Inflammatory macrophage treated with lipopolysaccharide for 4 hours (primary cell): Measurements from ENCODE around the gene DMWD.
A peak's percentile ranks its signal among the peaks of the same experiment; 100 is the strongest.
"Not testable (repeated sequence)": the region's sequence is repeated elsewhere in the genome, so short reads cannot be mapped to it uniquely, and the experiment has no call there.

Experiments used
- DNase-seq: peaks from one replicate; pipeline ENCODE4 v3.0.0-alpha.2; 2020

Gene DMWD

DNA sequence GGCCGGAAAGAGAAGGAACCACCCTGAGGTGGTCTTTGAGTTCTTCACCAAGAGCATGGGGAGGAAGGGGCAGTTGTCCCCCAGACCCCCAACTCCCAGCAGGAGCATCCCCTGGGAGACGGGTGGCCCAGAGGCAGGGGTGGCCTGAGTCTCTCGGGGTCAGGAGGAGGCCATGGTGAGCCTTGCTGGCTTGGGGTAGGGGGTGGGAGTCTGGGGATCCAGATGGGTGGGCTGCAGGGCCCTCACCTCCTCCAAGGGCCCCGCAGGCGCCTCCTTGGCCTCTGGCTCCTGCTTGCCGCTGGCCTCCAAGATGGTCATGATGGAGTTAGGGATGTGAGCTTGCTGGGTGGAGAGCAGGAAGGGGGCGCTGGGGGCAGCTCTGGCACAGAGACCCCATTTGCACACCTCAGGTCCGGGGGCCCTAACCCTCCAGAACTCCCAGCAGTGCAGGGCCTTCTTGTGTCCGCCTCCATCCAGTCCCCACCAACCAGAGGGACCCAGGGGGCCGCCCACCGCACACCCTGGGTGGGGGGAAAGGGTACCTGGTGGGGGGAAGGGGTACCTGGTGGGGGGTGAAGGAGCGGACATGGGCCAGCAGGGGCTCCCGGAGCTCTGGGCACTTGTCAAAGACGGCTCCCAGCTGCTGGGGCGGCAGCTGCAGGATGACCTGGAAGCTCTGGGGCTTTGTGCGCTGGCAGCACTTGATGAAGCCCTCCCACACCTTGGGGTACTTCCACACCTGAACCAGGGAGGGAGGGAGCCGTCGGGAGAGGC, 23.8 kb upstream of the DMWD start:
- no peak for DNase-seq

GRCh38 chr19:45815481-45816216, 23.0 kb upstream of the DMWD start:
- DNase-seq = no peak

GRCh38 chr19:45814851-45815480, 22.3 kb upstream of the DMWD start, which contains the start of gene RSPH6A:
Gene RSPH6A, minus strand, starts transcription at chr19:45815308. Its CDS starts 132 bp downstream, at chr19:45815176.
- no peak for DNase-seq

GRCh38 chr19:45814166-45814780, 21.6 kb upstream of the DMWD start:
- DNase-seq = no peak

DNA sequence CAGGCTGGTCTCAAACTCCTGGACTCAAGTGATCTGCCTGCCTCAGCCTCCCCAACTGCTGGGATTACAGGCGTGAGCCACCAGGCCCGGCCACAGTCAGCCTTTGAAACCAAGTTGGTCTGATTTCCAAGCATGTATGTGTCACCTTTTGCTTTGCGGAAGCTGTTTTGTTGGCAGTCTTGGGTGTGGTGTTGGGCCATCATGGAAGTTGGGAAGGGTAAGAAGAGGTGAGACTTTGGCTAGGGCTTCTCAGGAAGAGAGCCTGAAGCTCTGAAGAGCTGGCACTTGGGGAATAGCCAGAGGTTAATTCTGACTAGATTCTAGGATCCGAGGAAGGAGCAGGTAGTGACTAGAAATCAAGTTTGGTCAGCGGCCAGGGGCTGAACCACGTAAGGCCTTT, 19.7 kb upstream of the DMWD start:
- no peak for DNase-seq

DNA sequence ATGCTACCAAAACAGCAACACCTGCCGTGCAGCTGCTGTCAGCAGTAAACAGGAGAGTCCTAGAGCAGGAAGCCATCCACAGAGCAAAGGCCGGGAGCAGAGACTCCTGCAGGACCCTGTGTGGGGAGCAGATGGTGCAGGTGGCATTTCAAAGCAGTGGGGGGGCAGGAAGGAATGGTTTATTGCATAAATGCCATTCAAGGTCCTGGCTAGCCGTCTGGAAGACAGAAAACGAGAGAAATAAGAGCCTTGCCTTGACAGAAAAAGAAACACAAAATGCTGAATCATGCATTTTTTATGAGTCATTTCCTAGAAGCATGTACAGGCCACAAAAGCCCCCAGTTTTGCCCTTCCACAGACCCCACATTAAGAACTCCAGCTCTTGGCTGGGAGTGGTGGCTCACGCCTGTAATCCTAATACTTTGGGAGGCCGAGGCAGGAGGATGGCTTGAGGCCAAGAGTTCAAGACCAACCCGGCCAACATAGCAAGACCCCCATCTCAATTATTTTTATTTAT, 17.1 kb upstream of the DMWD start:
- peak; percentile 20 for DNase-seq

DNA sequence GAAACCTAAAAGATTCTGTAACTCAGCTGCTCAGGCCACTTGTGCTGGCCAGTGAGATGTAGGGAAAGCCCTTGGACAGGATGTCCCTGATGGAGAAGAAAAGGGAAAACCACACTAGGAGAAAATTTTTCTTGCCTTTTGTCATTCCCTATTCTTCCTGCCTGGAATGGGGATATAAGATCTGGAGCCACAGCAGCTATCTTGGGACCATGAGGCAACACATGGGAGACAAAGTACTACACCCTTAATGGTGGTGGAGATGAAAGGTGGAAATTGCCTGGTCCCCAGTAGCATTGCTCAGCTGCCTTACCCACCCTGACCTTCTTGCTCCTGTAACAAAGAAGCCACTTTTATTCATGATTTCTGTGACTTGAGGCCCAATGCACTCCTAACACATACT, 13.1 kb upstream of the DMWD start:
- DNase-seq = no peak

DNA sequence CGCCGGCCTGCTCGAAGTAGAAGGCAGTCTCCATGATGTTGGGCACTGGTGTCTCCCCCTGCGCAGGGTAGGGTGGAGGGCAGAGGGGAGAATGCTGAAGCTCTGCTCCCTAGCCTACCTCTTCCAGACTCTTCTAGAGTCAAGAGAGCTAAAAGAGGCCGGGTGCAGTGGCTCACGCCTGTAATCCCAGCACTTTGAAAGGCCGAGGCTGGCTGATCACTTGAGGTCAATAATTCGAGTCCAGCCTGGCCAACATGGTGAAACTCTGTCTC, 12.2 kb upstream of the DMWD start:
- no peak for DNase-seq

GRCh38 chr19:45804140-45804958, 11.7 kb upstream of the DMWD start:
- no peak for DNase-seq

GRCh38 chr19:45801603-45802175, 9.0 kb upstream of the DMWD start:
- no peak for DNase-seq

DNA sequence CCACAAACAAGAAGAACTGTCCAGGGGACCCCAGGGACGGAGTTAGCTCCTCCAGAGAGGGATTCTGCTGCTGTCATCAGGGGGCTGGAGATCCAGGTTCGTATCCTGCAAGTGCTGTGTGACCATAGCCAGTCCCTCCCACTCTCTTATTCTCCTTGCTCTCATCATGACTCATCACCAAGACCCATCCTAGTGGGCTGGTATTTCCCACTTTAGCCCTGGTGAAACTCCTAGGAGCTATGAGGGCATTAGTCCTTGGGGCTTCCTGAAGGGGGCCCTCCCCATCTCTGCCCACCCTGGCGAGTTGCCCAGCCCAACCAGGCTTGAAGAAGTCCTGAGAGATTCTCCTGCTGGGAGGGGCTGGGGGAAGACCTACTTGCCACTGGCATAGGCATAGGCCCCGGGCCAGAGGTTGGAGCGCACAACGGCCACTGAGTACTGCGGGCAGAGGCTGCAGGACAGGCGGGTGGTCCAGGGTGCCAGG, 7.5 kb upstream of the DMWD start:
- peak; percentile 33 for DNase-seq

- not testable (repeated sequence) for DNase-seq
These were observed 6.9 kb upstream of the DMWD start for GRCh38 chr19:45799541-45799940.

DNA sequence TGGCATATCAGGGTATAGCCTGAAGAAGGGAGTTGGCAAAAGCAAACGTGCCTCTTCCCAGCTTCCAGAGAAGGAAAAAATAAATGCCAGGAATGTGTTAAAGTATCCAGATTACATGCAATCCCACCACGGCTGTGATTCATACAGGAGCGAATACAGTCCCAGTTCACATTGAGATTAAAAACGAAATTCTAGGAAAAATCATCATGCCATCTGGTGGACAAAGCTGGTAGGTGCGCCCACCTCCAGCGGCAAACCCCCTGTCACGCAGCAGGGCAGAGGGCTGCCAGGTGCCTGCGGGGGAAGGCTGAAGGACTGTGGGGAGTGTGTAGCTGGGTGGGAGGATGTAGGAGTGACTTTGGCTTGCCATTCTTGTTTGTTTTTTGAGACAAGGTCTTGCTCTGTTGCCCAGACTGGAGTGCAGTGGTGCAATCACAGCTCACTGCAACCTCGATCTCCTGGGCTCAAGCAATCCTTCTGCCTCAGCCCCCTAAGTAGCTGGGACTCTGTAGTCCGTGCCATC, 6.4 kb upstream of the DMWD start:
- DNase-seq = peak; percentile 46

- no peak for DNase-seq
These were observed 2.0 kb upstream of the DMWD start for GRCh38 chr19:45794627-45795026.

DNA sequence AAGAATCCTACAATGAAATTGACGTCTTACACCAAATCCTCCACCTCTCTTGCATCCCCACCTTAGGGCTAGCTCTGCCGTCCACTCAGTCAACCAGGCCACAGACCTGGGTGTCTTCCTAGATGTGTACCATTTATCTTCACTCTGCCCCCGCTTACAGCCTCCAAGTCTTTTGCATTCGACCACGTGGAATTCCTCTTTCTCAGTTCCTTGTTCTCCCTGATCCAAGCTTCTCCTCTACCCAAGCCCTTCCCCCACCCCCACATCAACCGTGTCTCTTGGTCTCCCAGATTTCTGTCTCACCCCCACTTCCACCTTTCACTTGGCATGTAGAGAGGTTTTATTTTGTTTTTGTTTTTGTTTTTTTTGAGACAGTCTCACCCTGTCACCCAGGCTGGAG, 1.2 kb upstream of the DMWD start:
- DNase-seq = peak; percentile 63

DNA sequence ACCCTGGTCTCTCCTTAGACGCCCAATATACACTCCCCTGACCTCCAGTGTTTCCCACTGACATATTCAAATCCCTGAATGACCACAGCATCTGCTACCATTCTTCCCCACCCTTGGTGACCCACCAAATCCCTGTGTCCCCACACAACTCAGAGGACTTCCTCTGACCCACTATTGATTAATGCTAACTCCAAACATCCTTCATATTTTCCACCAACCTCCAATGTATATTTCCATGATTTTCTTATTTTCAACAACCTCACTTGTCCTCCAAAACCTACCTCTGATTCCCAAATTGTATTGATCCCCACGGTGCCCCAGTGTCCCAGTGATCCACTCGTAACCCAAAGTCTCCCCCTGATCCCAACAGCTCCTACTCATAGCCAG, 526 bp upstream of the DMWD start:
- no peak for DNase-seq

DNA sequence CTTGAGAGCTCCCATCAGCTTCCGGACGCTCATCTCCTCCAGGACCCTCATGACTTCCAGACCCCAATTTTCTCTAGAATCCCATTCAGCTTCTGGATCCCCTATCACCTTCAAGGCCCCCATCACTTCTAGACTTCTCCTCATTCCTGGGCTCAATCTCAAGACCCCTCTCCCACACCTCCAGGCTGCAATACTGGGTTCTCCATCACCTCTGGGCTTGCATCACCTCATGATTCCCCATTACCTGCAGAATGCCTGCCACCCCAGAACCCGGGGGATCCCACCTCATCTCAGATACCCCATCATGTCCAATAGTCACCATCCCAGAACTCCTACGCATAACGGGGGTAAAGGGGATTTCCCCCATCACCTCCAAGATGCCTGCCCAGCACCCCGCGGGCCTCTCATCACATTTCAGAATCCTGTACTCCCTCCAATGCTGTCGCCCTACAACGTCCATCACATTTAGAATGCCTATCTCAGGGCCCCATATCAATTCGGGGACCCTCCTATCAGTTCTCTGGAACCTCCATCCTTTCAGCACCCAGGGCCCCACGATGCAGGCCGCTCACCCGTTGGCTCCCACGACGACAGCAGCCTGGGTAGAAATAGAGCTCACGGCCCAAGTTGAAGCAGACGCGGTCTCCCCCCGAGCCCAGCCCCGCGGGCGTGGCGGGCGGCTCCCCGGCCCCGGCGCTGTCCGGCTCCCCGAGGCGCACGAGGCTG, 738 bp downstream of the DMWD start:
- no peak for DNase-seq

DNA sequence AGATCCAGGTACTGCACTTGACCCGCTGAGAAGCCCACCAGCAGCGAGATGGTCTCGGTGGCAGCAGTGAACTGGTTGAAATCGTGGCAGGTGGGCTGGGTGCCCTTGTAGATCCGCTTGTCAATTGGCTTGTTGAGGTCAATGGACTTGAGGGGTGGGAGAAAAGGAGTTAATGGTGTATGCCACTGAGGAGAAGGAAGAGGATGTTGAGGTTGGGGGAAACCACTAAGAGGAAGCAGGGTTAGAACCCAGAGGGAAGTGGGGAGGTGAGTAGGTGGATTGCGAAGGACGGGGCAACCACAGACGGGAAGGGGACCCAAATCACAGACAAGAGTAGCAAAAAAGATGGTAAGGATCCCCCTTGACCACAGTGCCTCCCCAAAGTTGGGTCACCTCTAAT, 1.7 kb downstream of the DMWD start:
- DNase-seq = peak; percentile 92

DNA sequence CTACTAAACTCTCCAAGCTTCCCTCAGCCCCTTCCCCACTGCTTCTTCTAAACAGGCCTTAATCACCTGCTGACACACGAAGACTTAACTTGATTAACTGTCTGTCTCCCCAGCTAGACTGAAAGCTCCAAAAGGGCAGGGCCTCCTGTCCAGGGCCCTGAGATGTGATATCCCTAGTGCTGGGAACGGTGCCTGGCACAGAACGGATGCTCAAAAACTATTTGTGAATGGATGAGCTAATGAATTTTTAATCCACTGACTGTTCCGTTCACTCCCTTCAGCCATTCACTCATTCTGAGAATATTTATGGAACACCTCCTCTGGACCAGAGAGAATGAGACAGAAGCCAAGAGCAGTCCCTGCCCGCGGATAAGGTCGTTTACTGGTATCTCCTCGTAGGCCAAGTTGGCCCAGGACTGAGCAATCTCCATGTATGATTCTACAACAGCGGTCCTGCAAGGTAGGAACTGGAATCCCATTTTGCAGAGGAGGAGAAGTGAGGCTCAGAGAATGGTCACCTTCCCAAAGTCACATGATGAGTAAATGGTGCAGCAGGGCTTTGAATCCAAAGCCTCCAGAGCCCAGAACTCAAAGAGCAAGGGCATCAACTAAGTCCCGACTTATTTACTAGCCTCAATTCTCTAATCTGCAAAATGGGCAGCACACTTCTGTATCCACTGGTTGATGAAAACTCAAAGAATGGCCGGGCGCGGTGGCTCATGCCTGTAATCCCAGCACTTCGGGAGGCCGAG, 3.4 kb downstream of the DMWD start:
- no peak for DNase-seq

- no peak for DNase-seq
These were observed 6.1 kb downstream of the DMWD start for GRCh38 chr19:45786533-45786894.
